HCT116 (cell line): Measurements from ENCODE around the gene SFXN3.

Source experiments
- EGR1 ChIP-seq: IDR thresholded peaks from 2 replicates; pipeline ENCODE4 v1.6.1; 2012; ENCODE audit warnings: low read depth
- EZH2 ChIP-seq: fragments of 200-600 bp; sonication (generic); IDR thresholded peaks from 2 replicates; pipeline ENCODE4 v1.6.1; 2017; ENCODE audit warnings: antibody characterized with exemption, mixed run types
- SP1 ChIP-seq: IDR thresholded peaks from 2 replicates; pipeline ENCODE4 v1.6.1; 2012; ENCODE audit warnings: low read depth
- ZNF274 ChIP-seq: fragments of 200-500 bp; sonication (Bioruptor generic); IDR thresholded peaks from 2 replicates; pipeline ENCODE4 v1.6.1; 2014; ENCODE audit warnings: mild to moderate bottlenecking, low read depth, low read length, inconsistent platforms
- TF ChIP-seq, protein P1 (sequence below), 3 experiments: fragments of 200-600 bp in 1 of 3; sonication (generic) in 1 of 3; IDR thresholded peaks in 2 of 3; conservative IDR thresholded peaks in 1 of 3; 2 replicates each; pipeline ENCODE4 v1.5.1; 2012 to 2017; ENCODE audit warnings: low read depth in 2 of 3, low read length in 2 of 3, antibody characterized with exemption in 1 of 3, borderline replicate concordance in 1 of 3, control low read depth in 1 of 3, mild to moderate bottlenecking in 1 of 3, mixed read lengths in 1 of 3, mixed run types in 1 of 3, moderate library complexity in 1 of 3; ENCODE audit not compliant: insufficient read depth in 1 of 3
- TF ChIP-seq, protein P2 (sequence below): IDR thresholded peaks from 2 replicates; pipeline ENCODE4 v1.6.1; 2012; ENCODE audit warnings: low read depth
- TF ChIP-seq, protein P3 (sequence below): IDR thresholded peaks from 2 replicates; pipeline ENCODE4 v1.6.1; 2011; ENCODE audit warnings: mild to moderate bottlenecking, low read length, moderate library complexity; ENCODE audit not compliant: insufficient replicate concordance; ENCODE audit errors: extremely low read depth

DNA sequence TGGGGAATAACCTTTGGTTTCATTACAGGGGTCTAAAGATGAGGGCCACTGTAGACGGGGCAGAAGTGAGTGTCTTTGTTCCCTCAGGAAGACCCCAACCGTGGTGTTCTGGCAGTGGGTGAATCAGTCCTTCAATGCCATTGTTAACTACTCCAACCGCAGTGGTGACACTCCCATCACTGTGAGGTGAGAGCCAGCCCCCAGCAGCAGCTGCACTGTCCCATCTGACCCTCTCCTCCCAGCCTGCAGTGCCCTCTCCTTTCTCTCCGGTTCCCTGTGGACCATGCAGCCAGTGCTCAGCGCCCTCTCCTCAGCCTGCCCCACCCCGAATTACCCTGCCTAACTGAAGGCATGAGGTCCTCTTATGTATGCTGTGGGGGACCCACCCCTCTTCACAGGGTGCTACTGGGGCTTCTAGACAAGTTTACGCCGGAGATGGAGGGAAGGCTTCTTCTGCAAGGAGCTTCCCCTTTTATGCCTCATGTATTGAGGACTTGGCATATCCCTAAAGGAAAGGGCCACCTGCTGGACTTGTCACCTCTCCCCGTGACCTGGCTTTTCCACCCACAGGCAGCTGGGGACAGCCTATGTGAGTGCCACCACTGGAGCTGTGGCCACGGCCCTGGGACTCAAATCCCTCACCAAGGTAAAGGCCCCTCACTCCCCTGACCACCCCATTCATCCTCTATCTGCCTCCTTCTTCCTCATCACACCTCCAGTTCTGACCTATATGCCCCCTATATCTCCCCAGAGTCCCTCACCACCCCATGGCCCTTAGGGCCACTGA, 5.1 kb downstream of the SFXN3 start:
- TF ChIP-seq EZH2, result no peak
- no peak for TF ChIP-seq EGR1
- TF ChIP-seq SP1, result no peak
- TF ChIP-seq, protein P1, sequence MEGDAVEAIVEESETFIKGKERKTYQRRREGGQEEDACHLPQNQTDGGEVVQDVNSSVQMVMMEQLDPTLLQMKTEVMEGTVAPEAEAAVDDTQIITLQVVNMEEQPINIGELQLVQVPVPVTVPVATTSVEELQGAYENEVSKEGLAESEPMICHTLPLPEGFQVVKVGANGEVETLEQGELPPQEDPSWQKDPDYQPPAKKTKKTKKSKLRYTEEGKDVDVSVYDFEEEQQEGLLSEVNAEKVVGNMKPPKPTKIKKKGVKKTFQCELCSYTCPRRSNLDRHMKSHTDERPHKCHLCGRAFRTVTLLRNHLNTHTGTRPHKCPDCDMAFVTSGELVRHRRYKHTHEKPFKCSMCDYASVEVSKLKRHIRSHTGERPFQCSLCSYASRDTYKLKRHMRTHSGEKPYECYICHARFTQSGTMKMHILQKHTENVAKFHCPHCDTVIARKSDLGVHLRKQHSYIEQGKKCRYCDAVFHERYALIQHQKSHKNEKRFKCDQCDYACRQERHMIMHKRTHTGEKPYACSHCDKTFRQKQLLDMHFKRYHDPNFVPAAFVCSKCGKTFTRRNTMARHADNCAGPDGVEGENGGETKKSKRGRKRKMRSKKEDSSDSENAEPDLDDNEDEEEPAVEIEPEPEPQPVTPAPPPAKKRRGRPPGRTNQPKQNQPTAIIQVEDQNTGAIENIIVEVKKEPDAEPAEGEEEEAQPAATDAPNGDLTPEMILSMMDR (IDR thresholded peaks at IDR 0.05 in 2 of 3, conservative IDR thresholded peaks at IDR 0.05 in 1 of 3; ENCODE audit: borderline replicate concordance in 1 of 3, insufficient read depth in 1 of 3, low read depth in 2 of 3, low read length in 2 of 3), result no peak
- TF ChIP-seq, protein P2, sequence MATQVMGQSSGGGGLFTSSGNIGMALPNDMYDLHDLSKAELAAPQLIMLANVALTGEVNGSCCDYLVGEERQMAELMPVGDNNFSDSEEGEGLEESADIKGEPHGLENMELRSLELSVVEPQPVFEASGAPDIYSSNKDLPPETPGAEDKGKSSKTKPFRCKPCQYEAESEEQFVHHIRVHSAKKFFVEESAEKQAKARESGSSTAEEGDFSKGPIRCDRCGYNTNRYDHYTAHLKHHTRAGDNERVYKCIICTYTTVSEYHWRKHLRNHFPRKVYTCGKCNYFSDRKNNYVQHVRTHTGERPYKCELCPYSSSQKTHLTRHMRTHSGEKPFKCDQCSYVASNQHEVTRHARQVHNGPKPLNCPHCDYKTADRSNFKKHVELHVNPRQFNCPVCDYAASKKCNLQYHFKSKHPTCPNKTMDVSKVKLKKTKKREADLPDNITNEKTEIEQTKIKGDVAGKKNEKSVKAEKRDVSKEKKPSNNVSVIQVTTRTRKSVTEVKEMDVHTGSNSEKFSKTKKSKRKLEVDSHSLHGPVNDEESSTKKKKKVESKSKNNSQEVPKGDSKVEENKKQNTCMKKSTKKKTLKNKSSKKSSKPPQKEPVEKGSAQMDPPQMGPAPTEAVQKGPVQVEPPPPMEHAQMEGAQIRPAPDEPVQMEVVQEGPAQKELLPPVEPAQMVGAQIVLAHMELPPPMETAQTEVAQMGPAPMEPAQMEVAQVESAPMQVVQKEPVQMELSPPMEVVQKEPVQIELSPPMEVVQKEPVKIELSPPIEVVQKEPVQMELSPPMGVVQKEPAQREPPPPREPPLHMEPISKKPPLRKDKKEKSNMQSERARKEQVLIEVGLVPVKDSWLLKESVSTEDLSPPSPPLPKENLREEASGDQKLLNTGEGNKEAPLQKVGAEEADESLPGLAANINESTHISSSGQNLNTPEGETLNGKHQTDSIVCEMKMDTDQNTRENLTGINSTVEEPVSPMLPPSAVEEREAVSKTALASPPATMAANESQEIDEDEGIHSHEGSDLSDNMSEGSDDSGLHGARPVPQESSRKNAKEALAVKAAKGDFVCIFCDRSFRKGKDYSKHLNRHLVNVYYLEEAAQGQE, result no peak
- no peak for TF ChIP-seq ZNF274
- TF ChIP-seq, protein P3, sequence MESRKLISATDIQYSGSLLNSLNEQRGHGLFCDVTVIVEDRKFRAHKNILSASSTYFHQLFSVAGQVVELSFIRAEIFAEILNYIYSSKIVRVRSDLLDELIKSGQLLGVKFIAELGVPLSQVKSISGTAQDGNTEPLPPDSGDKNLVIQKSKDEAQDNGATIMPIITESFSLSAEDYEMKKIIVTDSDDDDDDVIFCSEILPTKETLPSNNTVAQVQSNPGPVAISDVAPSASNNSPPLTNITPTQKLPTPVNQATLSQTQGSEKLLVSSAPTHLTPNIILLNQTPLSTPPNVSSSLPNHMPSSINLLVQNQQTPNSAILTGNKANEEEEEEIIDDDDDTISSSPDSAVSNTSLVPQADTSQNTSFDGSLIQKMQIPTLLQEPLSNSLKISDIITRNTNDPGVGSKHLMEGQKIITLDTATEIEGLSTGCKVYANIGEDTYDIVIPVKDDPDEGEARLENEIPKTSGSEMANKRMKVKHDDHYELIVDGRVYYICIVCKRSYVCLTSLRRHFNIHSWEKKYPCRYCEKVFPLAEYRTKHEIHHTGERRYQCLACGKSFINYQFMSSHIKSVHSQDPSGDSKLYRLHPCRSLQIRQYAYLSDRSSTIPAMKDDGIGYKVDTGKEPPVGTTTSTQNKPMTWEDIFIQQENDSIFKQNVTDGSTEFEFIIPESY, result no peak
